SU-DHL-6 (cell line): Measurements from ENCODE around the gene ZMIZ1.

ENCODE experiments used
- H2AFZ ChIP-seq: fragments of 200-600 bp; sonication (generic); 2 replicates; pipeline ENCODE4 v1.6.1; 2014; ENCODE audit warnings: low read depth, mild to moderate bottlenecking, moderate library complexity, mixed read lengths, antibody characterized with exemption, low read length; ENCODE audit not compliant: severe bottlenecking
- H3F3A ChIP-seq: fragments of 200-600 bp; shearing (Covaris generic); 2 replicates; pipeline ENCODE4 v1.6.0; 2016; ENCODE audit warnings: antibody characterized with exemption, mild to moderate bottlenecking; ENCODE audit not compliant: insufficient read depth
- H3K27ac ChIP-seq: fragments of 200-600 bp; sonication (generic); 2 replicates; pipeline ENCODE4 v1.5.1; 2016; ENCODE audit warnings: low read depth, mild to moderate bottlenecking, low read length, moderate library complexity, mixed read lengths
- H3K27me3 ChIP-seq: fragments of 200-600 bp; sonication (generic), shearing (Covaris generic); 2 replicates; pipeline ENCODE4 v1.6.0; 2014; ENCODE audit warnings: mild to moderate bottlenecking, low read length
- H3K36me3 ChIP-seq: fragments of 200-600 bp; sonication (generic); 2 replicates; pipeline ENCODE4 v1.6.1; 2014; ENCODE audit warnings: mild to moderate bottlenecking, low read length, mixed read lengths
- H3K4me2 ChIP-seq: fragments of 300-600, 200-600 bp; shearing (Covaris generic), sonication (generic); 2 replicates; pipeline ENCODE4 v1.6.0; 2014; ENCODE audit warnings: low read length, low read depth, mild to moderate bottlenecking; ENCODE audit not compliant: poor library complexity, severe bottlenecking
- H3K4me3 ChIP-seq: fragments of 200-600 bp; sonication (generic); 2 replicates; pipeline ENCODE4 v1.5.1; 2014; ENCODE audit warnings: antibody characterized with exemption, low read length, mild to moderate bottlenecking, mixed read lengths; ENCODE audit not compliant: insufficient read depth, poor library complexity, severe bottlenecking
- H3K79me2 ChIP-seq: fragments of 200-600 bp; sonication (generic); 2 replicates; pipeline ENCODE4 v1.6.1; 2014; ENCODE audit warnings: mild to moderate bottlenecking, low read length, moderate library complexity; ENCODE audit not compliant: insufficient read depth
- H3K9ac ChIP-seq: fragments of 200-600 bp; sonication (generic); 2 replicates; pipeline ENCODE4 v1.7.0; 2014; ENCODE audit warnings: mild to moderate bottlenecking, low read length
- H3K9me2 ChIP-seq: fragments of 200-600 bp; sonication (generic); replicated peaks from 2 replicates; pipeline ENCODE4 v1.6.1; 2014; ENCODE audit warnings: low read length; ENCODE audit not compliant: insufficient read depth
- H3K9me3 ChIP-seq: fragments of 200-600 bp; sonication (generic); 2 replicates; pipeline ENCODE4 v1.6.1; 2014; ENCODE audit warnings: low read length, mixed read lengths; ENCODE audit not compliant: insufficient read depth
- H4K20me1 ChIP-seq: fragments of 200-600 bp; sonication (generic); 2 replicates; pipeline ENCODE4 v1.6.1; 2014; ENCODE audit warnings: low read depth, mild to moderate bottlenecking, antibody characterized with exemption, low read length, moderate library complexity, mixed read lengths
- CTCF ChIP-seq: fragments of 200-600 bp; sonication (generic); IDR thresholded peaks from one replicate; pipeline ENCODE4 v1.5.1; 2017; ENCODE audit warnings: antibody characterized with exemption, mild to moderate bottlenecking, low read length, moderate library complexity; ENCODE audit not compliant: insufficient read depth, poor library complexity, severe bottlenecking
- EZH2phosphoT487 ChIP-seq: fragments of 200-600 bp; sonication (generic), shearing (Covaris generic); conservative IDR thresholded peaks from 2 replicates; pipeline ENCODE4 v1.6.1; 2018; ENCODE audit warnings: mild to moderate bottlenecking, antibody characterized with exemption, low read length, moderate library complexity, mixed read lengths

ZMIZ1 gene

DNA sequence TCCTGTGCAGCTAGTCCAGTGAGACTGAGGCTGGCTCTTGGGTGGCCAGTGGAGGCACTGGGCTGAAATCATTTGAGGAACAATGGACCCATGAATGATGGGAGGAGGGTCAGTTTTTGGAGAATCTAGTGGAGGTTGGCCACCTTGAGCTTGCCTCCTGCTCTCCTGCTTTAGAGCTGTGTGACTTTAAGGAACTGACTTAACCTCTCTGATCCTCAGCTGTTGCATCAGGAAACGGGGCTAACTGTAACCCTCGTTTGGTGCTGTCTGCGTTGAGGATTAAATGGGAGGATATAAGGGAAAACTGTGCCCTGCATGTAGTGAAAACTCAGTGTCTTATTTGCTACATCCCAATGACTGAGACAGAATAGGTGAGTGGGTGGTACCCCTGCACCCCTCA is 163.1 kb downstream of the ZMIZ1 start:
- no peak overlapping the region for H3K4me3 ChIP-seq
- no peak overlapping the region for H3K9ac ChIP-seq
- H3K9me3 ChIP-seq: no peaks in the 10 kb centered on the region
- H3K79me2 ChIP-seq: no peaks in the 10 kb centered on the region
- no peak overlapping the region for H2AFZ ChIP-seq
- no peak overlapping the region for H3K4me2 ChIP-seq
- H3K27me3 ChIP-seq: no peaks in the 10 kb centered on the region
- TF ChIP-seq CTCF: no peak
- TF ChIP-seq EZH2phosphoT487: no peak
- no peak overlapping the region for H3K27ac ChIP-seq
- no peaks in the 10 kb centered on the region for H4K20me1 ChIP-seq
- no peaks in the 10 kb centered on the region for H3K36me3 ChIP-seq
- no peaks in the 10 kb centered on the region for H3F3A ChIP-seq
- H3K9me2 ChIP-seq: no peaks in the 10 kb centered on the region

GRCh38 chr10:79232864-79233263 is 164.1 kb downstream of the ZMIZ1 start:
- Histone ChIP-seq H3K79me2 (no peaks in the 10 kb centered on the region), H3K27me3 (no peaks in the 10 kb centered on the region), H3K4me3 (no peak overlapping the region), H4K20me1 (no peaks in the 10 kb centered on the region), H3F3A (no peaks in the 10 kb centered on the region), H3K9me3 (no peaks in the 10 kb centered on the region), H2AFZ (no peak overlapping the region), H3K36me3 (no peaks in the 10 kb centered on the region), H3K9ac (no peak overlapping the region), H3K9me2 (no peaks in the 10 kb centered on the region), H3K27ac (no peak overlapping the region), H3K4me2 (no peak overlapping the region)
- no peak for TF ChIP-seq EZH2phosphoT487
- no peak for TF ChIP-seq CTCF

- TF ChIP-seq EZH2phosphoT487 (no peak), CTCF (no peak)
- Histone ChIP-seq H3K9ac (no peak overlapping the region), H4K20me1 (no peaks in the 10 kb centered on the region), H3K9me3 (no peaks in the 10 kb centered on the region), H3K27ac (no peak overlapping the region), H3K4me2 (no peak overlapping the region), H3K36me3 (no peaks in the 10 kb centered on the region), H3K9me2 (no peaks in the 10 kb centered on the region), H3K27me3 (no peaks in the 10 kb centered on the region), H3F3A (no peaks in the 10 kb centered on the region), H3K79me2 (no peaks in the 10 kb centered on the region), H2AFZ (no peak overlapping the region), H3K4me3 (no peak overlapping the region)
Measured at GRCh38 chr10:79234391-79235315, 165.9 kb downstream of the ZMIZ1 start.
